HepG2 (cell line): ENCODE data around the gene LATS2. TPM values are rescaled to one million over a fixed set of nuclear protein-coding genes. Genes with fewer than 3 reads are reported as not detected.

ENCODE experiments used
- ARNT2 ChIP-seq: sonication (generic); formaldehyde crosslinking; IDR thresholded peaks from 2 replicates; pipeline ENCODE4 v1.8.0; 2022; ENCODE audit warnings: mild to moderate bottlenecking, low read depth, missing genetic modification reagents, moderate library complexity
- HDAC2 ChIP-seq: sonication (generic); formaldehyde crosslinking; IDR thresholded peaks from 2 replicates; pipeline ENCODE4 v1.4.0; 2020; ENCODE audit warnings: missing genetic modification reagents
- HMG20A ChIP-seq: IDR thresholded peaks from 2 replicates; pipeline ENCODE4 v1.6.1; 2016; ENCODE audit warnings: borderline replicate concordance
- IKZF4 ChIP-seq: sonication (generic); formaldehyde crosslinking; IDR thresholded peaks from 2 replicates; pipeline ENCODE4 v1.5.1; 2020; ENCODE audit warnings: borderline replicate concordance, mild to moderate bottlenecking, low read depth, missing genetic modification reagents; ENCODE audit errors: not compliant biosample characterization
- JDP2 ChIP-seq: sonication (generic); formaldehyde crosslinking; IDR thresholded peaks from 2 replicates; pipeline ENCODE4 v1.8.1; 2022; ENCODE audit warnings: missing genetic modification reagents, borderline replicate concordance
- NKX3-1 ChIP-seq: sonication (generic); formaldehyde crosslinking; IDR thresholded peaks from 2 replicates; pipeline ENCODE4 v1.5.0; 2020; ENCODE audit warnings: missing genetic modification reagents
- RARA ChIP-seq: IDR thresholded peaks from 2 replicates; pipeline ENCODE4 v1.6.1; 2016; ENCODE audit warnings: missing genetic modification reagents, missing compliant biosample characterization
- SALL1 ChIP-seq: sonication (generic); formaldehyde crosslinking; IDR thresholded peaks from 2 replicates; pipeline ENCODE4 v1.8.0; 2022; ENCODE audit warnings: mild to moderate bottlenecking, missing genetic modification reagents
- SOX13 ChIP-seq, 3 experiments: fragments of 450-650 bp in 1 of 3; sonication (generic) in 1 of 3; formaldehyde crosslinking in 1 of 3; IDR thresholded peaks in 2 of 3; conservative IDR thresholded peaks in 1 of 3; 2 replicates each; pipeline versions ENCODE4 v1.5.0 to v1.6.1; 2016 to 2020; ENCODE audit warnings: antibody characterized with exemption in 1 of 3, mild to moderate bottlenecking in 1 of 3, missing compliant biosample characterization in 1 of 3, missing genetic modification reagents in 1 of 3, moderate library complexity in 1 of 3
- SOX5 ChIP-seq: IDR thresholded peaks from 2 replicates; pipeline ENCODE4 v1.6.1; 2016; ENCODE audit warnings: borderline replicate concordance
- SOX6 ChIP-seq, 2 experiments: fragments of 450-650 bp in 1 of 2; sonication (generic) in 1 of 2; formaldehyde crosslinking in 1 of 2; IDR thresholded peaks; 2 replicates each; pipeline versions ENCODE4 v1.4.0 to v1.6.1; 2017 to 2020; ENCODE audit warnings: antibody characterized with exemption in 1 of 2, mild to moderate bottlenecking in 1 of 2, missing genetic modification reagents in 1 of 2
- TCF7 ChIP-seq: sonication (generic); IDR thresholded peaks from 2 replicates; pipeline ENCODE4 v1.6.1; 2016; ENCODE audit warnings: antibody characterized with exemption, low read depth
- TCF7L2 ChIP-seq: IDR thresholded peaks from 2 replicates; pipeline ENCODE4 v1.6.1; 2011; ENCODE audit warnings: mild to moderate bottlenecking, low read depth, low read length, moderate library complexity
- TGIF2 ChIP-seq: IDR thresholded peaks from 2 replicates; pipeline ENCODE4 v1.6.1; 2016; ENCODE audit warnings: control low read depth, missing compliant biosample characterization
- ZFYVE20 ChIP-seq: sonication (generic); formaldehyde crosslinking; IDR thresholded peaks from 2 replicates; pipeline ENCODE4 v1.8.0; 2023; ENCODE audit warnings: low read depth, mild to moderate bottlenecking, moderate library complexity, missing genetic modification reagents, borderline replicate concordance
- ZNF124 ChIP-seq: sonication (generic); formaldehyde crosslinking; IDR thresholded peaks from 2 replicates; pipeline ENCODE4 v1.4.0; 2020; ENCODE audit warnings: missing genetic modification reagents
- ZNF136 ChIP-seq: sonication (generic); formaldehyde crosslinking; IDR thresholded peaks from 2 replicates; pipeline ENCODE4 v1.8.1; 2022; ENCODE audit warnings: low read depth, mild to moderate bottlenecking, moderate library complexity, missing genetic modification reagents
- ZNF678 ChIP-seq: sonication (generic); formaldehyde crosslinking; IDR thresholded peaks from 2 replicates; pipeline ENCODE4 v1.4.0; 2020; ENCODE audit warnings: mild to moderate bottlenecking, missing genetic modification reagents
- polyA plus RNA-seq, 8 experiments: library from polyadenylated mRNA; depleted of rRNA in 3 of 8; stranded (reverse) in 7 of 8; unstranded in 1 of 8; fragments of >200 nt; fragmentation: Illumina TruSeq in 4 of 8; extraction: Trizol in 4 of 8; gene quantifications; 2 replicates each; pipeline versions ENCODE4 v1.2.1 to v1.2.3, GENCODE V29; 2011 to 2016; ENCODE audit warnings: low read depth in 4 of 8, missing spikeins in 1 of 8, mixed read lengths in 1 of 8; ENCODE audit not compliant: insufficient read depth in 1 of 8
- total RNA-seq, 5 experiments: library from RNA; depleted of rRNA; stranded (reverse); fragments of >200 nt; fragmentation: Illumina TruSeq; extraction: Trizol; gene quantifications; 2 replicates each; pipeline ENCODE4 v1.2.3, GENCODE V29; 2016; ENCODE audit warnings: low read depth in 1 of 5
- TF ChIP-seq, protein P1 (sequence below): sonication (generic); formaldehyde crosslinking; IDR thresholded peaks from 2 replicates; pipeline ENCODE4 v1.4.0; 2020; ENCODE audit warnings: missing genetic modification reagents, mild to moderate bottlenecking, borderline replicate concordance
- TF ChIP-seq, protein P2 (sequence below): sonication (generic); formaldehyde crosslinking; IDR thresholded peaks from 2 replicates; pipeline ENCODE4 v1.4.0; 2020; ENCODE audit warnings: missing genetic modification reagents, borderline replicate concordance
- TF ChIP-seq, protein P3 (sequence below): IDR thresholded peaks from 2 replicates; pipeline ENCODE4 v1.6.1; 2018; ENCODE audit warnings: missing genetic modification reagents

LATS2 gene
- total and polyA plus RNA-seq, 2 of the 13 experiments (the other 11 are each of a cell fraction or from before 2014, with no cell fraction given), result 7.3 to 8.5 TPM

GRCh38 chr13:20960663-20961309 is 100.6 kb downstream of the LATS2 start (continued):
- TF ChIP-seq, protein P1, sequence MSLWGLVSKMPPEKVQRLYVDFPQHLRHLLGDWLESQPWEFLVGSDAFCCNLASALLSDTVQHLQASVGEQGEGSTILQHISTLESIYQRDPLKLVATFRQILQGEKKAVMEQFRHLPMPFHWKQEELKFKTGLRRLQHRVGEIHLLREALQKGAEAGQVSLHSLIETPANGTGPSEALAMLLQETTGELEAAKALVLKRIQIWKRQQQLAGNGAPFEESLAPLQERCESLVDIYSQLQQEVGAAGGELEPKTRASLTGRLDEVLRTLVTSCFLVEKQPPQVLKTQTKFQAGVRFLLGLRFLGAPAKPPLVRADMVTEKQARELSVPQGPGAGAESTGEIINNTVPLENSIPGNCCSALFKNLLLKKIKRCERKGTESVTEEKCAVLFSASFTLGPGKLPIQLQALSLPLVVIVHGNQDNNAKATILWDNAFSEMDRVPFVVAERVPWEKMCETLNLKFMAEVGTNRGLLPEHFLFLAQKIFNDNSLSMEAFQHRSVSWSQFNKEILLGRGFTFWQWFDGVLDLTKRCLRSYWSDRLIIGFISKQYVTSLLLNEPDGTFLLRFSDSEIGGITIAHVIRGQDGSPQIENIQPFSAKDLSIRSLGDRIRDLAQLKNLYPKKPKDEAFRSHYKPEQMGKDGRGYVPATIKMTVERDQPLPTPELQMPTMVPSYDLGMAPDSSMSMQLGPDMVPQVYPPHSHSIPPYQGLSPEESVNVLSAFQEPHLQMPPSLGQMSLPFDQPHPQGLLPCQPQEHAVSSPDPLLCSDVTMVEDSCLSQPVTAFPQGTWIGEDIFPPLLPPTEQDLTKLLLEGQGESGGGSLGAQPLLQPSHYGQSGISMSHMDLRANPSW, result no peak
- TF ChIP-seq ZNF124, result no peak
- TF ChIP-seq ZFYVE20, result no peak
- TF ChIP-seq HMG20A (CRISPR knock-in tag), result peak; percentile 37; the same call in 1 of the 2 replicates
- TF ChIP-seq HDAC2 (CRISPR knock-in tag), result peak; percentile 9; the same call in 1 of the 2 replicates
- no peak for TF ChIP-seq ZNF136 (CRISPR knock-in tag)
- TF ChIP-seq, protein P2, sequence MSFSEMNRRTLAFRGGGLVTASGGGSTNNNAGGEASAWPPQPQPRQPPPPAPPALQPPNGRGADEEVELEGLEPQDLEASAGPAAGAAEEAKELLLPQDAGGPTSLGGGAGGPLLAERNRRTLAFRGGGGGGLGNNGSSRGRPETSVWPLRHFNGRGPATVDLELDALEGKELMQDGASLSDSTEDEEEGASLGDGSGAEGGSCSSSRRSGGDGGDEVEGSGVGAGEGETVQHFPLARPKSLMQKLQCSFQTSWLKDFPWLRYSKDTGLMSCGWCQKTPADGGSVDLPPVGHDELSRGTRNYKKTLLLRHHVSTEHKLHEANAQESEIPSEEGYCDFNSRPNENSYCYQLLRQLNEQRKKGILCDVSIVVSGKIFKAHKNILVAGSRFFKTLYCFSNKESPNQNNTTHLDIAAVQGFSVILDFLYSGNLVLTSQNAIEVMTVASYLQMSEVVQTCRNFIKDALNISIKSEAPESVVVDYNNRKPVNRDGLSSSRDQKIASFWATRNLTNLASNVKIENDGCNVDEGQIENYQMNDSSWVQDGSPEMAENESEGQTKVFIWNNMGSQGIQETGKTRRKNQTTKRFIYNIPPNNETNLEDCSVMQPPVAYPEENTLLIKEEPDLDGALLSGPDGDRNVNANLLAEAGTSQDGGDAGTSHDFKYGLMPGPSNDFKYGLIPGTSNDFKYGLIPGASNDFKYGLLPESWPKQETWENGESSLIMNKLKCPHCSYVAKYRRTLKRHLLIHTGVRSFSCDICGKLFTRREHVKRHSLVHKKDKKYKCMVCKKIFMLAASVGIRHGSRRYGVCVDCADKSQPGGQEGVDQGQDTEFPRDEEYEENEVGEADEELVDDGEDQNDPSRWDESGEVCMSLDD, result no peak
- TF ChIP-seq SOX13 (IDR thresholded peaks at IDR 0.05), result no peak
- TF ChIP-seq SOX13 (CRISPR knock-in tag; conservative IDR thresholded peaks at IDR 0.05 in 1 of 2, IDR thresholded peaks at IDR 0.05 in 1 of 2), result peak in 1 of 2 experiments; percentile 63; a peak in 2 of 4 replicates
- no peak for TF ChIP-seq NKX3-1
- peak; percentile 36 for TF ChIP-seq RARA (CRISPR knock-in tag)
- TF ChIP-seq SOX6 (IDR thresholded peaks at IDR 0.05), result no peak
- TF ChIP-seq SOX6 (CRISPR knock-in tag; IDR thresholded peaks at IDR 0.05), result peak; percentile 52
- TF ChIP-seq JDP2 (CRISPR knock-in tag), result no peak
- peak; percentile 22; the same call in 1 of the 2 replicates for TF ChIP-seq TCF7
- TF ChIP-seq TCF7L2, result no peak
- TF ChIP-seq ZNF678 (CRISPR knock-in tag), result no peak
- TF ChIP-seq IKZF4 (CRISPR knock-in tag), result no peak
- peak; percentile 93 for TF ChIP-seq TGIF2
- no peak for TF ChIP-seq ARNT2 (CRISPR knock-in tag)
- TF ChIP-seq SALL1, result 0 out of 2 replicates have a peak, but pooled peaks have one; percentile 15
- TF ChIP-seq, protein P3, sequence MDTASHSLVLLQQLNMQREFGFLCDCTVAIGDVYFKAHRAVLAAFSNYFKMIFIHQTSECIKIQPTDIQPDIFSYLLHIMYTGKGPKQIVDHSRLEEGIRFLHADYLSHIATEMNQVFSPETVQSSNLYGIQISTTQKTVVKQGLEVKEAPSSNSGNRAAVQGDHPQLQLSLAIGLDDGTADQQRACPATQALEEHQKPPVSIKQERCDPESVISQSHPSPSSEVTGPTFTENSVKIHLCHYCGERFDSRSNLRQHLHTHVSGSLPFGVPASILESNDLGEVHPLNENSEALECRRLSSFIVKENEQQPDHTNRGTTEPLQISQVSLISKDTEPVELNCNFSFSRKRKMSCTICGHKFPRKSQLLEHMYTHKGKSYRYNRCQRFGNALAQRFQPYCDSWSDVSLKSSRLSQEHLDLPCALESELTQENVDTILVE (CRISPR knock-in tag), result no peak
- peak; percentile 50; the same call in 1 of the 2 replicates for TF ChIP-seq SOX5 (CRISPR knock-in tag)
